ENCODE data around the gene TTLL3.

DNA sequence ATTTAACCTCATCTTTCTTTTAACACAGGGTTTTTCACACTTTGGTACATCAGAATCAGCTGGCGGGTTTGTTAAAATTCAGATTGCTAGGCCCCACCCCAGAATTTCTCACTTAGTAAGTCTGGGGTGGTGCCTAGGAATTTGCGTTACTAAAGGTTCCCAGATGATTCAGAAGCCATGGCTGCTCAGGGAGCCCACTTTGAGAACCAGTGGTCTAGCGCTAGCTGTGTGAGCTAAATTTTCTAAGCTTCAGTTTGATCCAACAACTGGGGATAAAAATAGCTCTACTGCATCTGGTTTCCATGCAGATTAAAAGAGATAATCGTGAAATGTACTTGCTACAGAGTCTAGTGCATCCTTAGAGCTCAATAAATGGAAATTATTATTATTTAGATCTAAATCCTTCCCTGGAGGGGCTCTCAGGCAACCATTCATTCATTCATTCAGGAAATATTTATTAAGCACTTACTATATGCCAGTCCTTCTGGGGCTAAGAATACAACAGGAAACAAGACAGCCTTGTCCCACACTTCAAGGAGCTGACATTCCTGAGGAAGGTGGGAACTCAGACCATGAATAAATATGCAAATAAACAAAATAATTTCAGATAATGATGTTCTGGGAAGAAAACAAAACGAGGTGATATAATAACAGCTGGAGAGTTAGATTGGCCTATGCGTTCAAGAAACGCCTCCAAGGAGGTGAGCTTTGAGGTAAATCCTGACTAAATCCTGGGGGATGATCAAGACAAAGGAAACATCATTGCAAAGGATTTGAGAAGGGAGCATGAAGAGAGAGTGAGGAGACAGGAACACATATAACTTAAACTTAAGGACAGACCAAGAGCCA is 73.9 kb downstream of the TTLL3 start:
- no peak for TF ChIP-seq ARNTL (CRISPR knock-in tag; IDR thresholded peaks at IDR 0.05; ENCODE audit: borderline replicate concordance, low read depth)
- no peak for TF ChIP-seq CREB5 (CRISPR knock-in tag; IDR thresholded peaks at IDR 0.05; ENCODE audit: low read depth)
- TF ChIP-seq OSR1 (CRISPR knock-in tag; IDR thresholded peaks at IDR 0.05), result no peak
- no peak for TF ChIP-seq ISL1 (CRISPR knock-in tag; IDR thresholded peaks at IDR 0.05)
- no peak for TF ChIP-seq CSRNP3 (CRISPR knock-in tag; IDR thresholded peaks at IDR 0.05)
- no peak for TF ChIP-seq ZFP30 (CRISPR knock-in tag; IDR thresholded peaks at IDR 0.05)
- no peak for TF ChIP-seq ZC3H10 (CRISPR knock-in tag; IDR thresholded peaks at IDR 0.05)
